ENCODE results near the gene GLIS1.

- no peak for TF ChIP-seq EZH2phosphoT487 (IDR thresholded peaks at IDR 0.05; ENCODE audit: insufficient read depth, low read depth)
- TF ChIP-seq EZH2 (IDR thresholded peaks at IDR 0.05; ENCODE audit: insufficient read depth, poor library complexity, severe bottlenecking), result no peak
Observed at GRCh38 chr1:53763461-53763860, 24.5 kb upstream of the GLIS1 start.

Measured in GM23248 (cell line).